GM23248 (cell line): ENCODE results near the gene ALOX12B. TPM values are rescaled to one million over a fixed set of nuclear protein-coding genes. Genes with fewer than 3 reads are reported as not detected.
"Not testable (repeated sequence)": the region's sequence is repeated elsewhere in the genome, so short reads cannot be mapped to it uniquely, and the experiment has no call there.

ENCODE experiments used
- DNase-seq: peaks from one replicate; pipeline ENCODE4 v3.0.0-alpha.2; 2015
- H2AFZ ChIP-seq: fragments of 200-600 bp; sonication (generic); 2 replicates; pipeline ENCODE4 v1.6.1; 2016; ENCODE audit warnings: antibody characterized with exemption
- H3F3A ChIP-seq: fragments of 200-600 bp; sonication (generic); 2 replicates; pipeline ENCODE4 v1.6.1; 2016; ENCODE audit warnings: mild to moderate bottlenecking, antibody characterized with exemption, mixed run types; ENCODE audit not compliant: insufficient read depth
- H3K27ac ChIP-seq: fragments of 200-600 bp; sonication (generic); 2 replicates; pipeline ENCODE4 v1.5.1; 2016; ENCODE audit warnings: mild to moderate bottlenecking
- H3K27me3 ChIP-seq: fragments of 200-600 bp; sonication (generic); replicated peaks from 2 replicates; pipeline ENCODE4 v1.6.1; 2016; ENCODE audit warnings: mild to moderate bottlenecking; ENCODE audit not compliant: insufficient read depth
- H3K36me3 ChIP-seq: fragments of 200-600 bp; sonication (generic); 2 replicates; pipeline ENCODE4 v1.6.1; 2016; ENCODE audit warnings: low read depth, mild to moderate bottlenecking
- H3K4me1 ChIP-seq: fragments of 200-600 bp; sonication (generic); 2 replicates; pipeline ENCODE4 v1.6.1; 2016; ENCODE audit warnings: mild to moderate bottlenecking; ENCODE audit not compliant: insufficient read depth
- H3K4me2 ChIP-seq: fragments of 200-600 bp; sonication (generic); one replicate; pipeline ENCODE4 v1.6.1; 2016; ENCODE audit warnings: mild to moderate bottlenecking; ENCODE audit not compliant: unreplicated experiment
- H3K4me3 ChIP-seq: fragments of 200-600 bp; sonication (generic); 2 replicates; pipeline ENCODE4 v1.5.1; 2016; ENCODE audit warnings: mild to moderate bottlenecking
- H3K79me2 ChIP-seq: fragments of 200-600 bp; sonication (generic); 2 replicates; pipeline ENCODE4 v1.6.1; 2016; ENCODE audit warnings: mild to moderate bottlenecking; ENCODE audit not compliant: insufficient read depth
- H3K9ac ChIP-seq: fragments of 200-600 bp; sonication (generic); 2 replicates; pipeline ENCODE4 v1.6.1; 2016; ENCODE audit warnings: mild to moderate bottlenecking
- H3K9me2 ChIP-seq: fragments of 200-600 bp; sonication (generic); 2 replicates; pipeline ENCODE4 v1.6.1; 2016; ENCODE audit warnings: mixed run types, mild to moderate bottlenecking, moderate library complexity; ENCODE audit not compliant: insufficient read depth
- H3K9me3 ChIP-seq: fragments of 200-600 bp; sonication (generic); one replicate; pipeline ENCODE4 v1.6.1; 2017; ENCODE audit warnings: low read depth
- H4K20me1 ChIP-seq: fragments of 200-600 bp; sonication (generic); 2 replicates; pipeline ENCODE4 v1.6.0; 2016; ENCODE audit not compliant: insufficient read depth
- EZH2 ChIP-seq: fragments of 200-600 bp; sonication (generic); IDR thresholded peaks from 2 replicates; pipeline ENCODE4 v1.6.1; 2018; ENCODE audit warnings: antibody characterized with exemption, mild to moderate bottlenecking; ENCODE audit not compliant: insufficient read depth, poor library complexity, severe bottlenecking
- EZH2phosphoT487 ChIP-seq: fragments of 200-600 bp; sonication (generic); IDR thresholded peaks from 2 replicates; pipeline ENCODE4 v1.6.1; 2018; ENCODE audit warnings: antibody characterized with exemption, moderate library complexity, mild to moderate bottlenecking, low read depth; ENCODE audit not compliant: insufficient read depth
- WGBS, 2 experiments: methylation state at CpG; one replicate each; pipeline ENCODE4 v1.1.6; 2015 to 2017; ENCODE audit warnings: low lambda C conversion rate in 2 of 2, low coverage in 1 of 2; ENCODE audit errors: missing lambda C conversion rate in 2 of 2; 5-methylcytosine and 5-hydroxymethylcytosine counted together
- in situ Hi-C: fragments of 300-500 bp; cut with MboI; formaldehyde crosslinking; loops from 2 replicates; pipeline ENCODE4 v1.15.0; 2020
- polyA plus RNA-seq: library from polyadenylated mRNA; unstranded; fragments of >200 nt; fragmentation: Nextera tagmentation; extraction: Ambion mirVana; gene quantifications from 2 replicates; pipeline ENCODE4 v1.2.1, GENCODE V29; 2016
- total RNA-seq: library from RNA; depleted of rRNA; stranded (reverse); fragments of >200 nt; shearing (Covaris generic); gene quantifications from 2 replicates; pipeline ENCODE4 v1.2.3, GENCODE V29; 2014

ALOX12B gene
- total and polyA plus RNA-seq, 2 experiments from 2014 or later = not detected

DNA sequence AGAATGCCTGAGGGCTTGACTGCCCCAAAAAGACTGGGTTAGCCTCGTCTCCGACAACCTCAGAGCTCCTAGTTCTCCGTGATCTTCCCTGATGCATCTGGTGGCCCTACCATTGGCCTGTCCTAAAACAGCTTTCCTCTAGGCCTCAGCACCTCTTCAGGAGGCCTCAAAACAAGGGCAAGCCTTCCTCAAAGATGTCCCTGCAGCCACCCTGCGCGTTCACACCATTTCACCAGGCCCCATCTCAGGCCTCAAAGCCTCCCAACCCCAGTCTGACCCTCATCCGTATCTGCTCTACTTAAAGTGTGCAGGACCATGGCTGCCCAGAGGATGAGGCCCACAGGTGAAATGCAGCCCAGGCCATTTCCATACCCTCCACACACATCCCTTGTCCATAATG lies 23.4 kb upstream of the ALOX12B start:
- in situ Hi-C loops = no loop called here
- TF ChIP-seq EZH2phosphoT487 = no peak
- TF ChIP-seq EZH2 = no peak
- WGBS, 2 experiments = 89 to 93% methylated on average over 6 of the region's 6 CpGs

DNA sequence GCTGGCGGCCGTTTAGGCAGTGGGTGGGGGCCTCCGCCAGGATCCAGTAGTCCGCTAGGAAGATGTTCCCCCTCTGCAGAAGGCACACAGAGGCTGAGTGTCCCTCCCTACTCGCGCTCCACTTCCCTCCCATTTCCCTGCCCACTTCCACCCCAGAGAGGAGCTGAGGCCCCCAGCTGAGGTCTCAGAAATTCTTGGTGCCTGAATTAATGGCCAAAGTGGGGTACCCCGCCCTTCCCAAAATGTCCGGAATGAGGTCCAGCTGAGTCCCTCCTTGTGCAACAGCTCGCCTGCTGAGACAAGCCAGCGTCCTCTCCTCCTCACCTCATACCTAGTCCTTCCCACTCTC lies 22.9 kb upstream of the ALOX12B start:
- Histone ChIP-seq H4K20me1 (no peaks in the 10 kb centered on the region), H3K79me2 (no peaks in the 10 kb centered on the region), H3F3A (peaks cover under 1% of the 10 kb centered on the region; the same call in 1 of the 2 replicates), H3K4me1 (peaks cover 3% of the 10 kb centered on the region; the same call in 1 of the 2 replicates), H3K36me3 (no peaks in the 10 kb centered on the region), H2AFZ (no peak overlapping the region), H3K9ac (no peak overlapping the region), H3K9me3 (no peaks in the 10 kb centered on the region), H3K4me3 (peak overlapping the region; percentile 42), H3K27me3 (peaks cover 37% of the 10 kb centered on the region), H3K4me2 (no peak overlapping the region), H3K27ac (no peak overlapping the region), H3K9me2 (no peaks in the 10 kb centered on the region)
- in situ Hi-C loops = no loop called here
- 27 to 36% methylated on average over 8 to 10 of the region's 10 CpGs for WGBS, 2 experiments
- DNase-seq = no peak
- TF ChIP-seq EZH2phosphoT487 (no peak), EZH2 (no peak)

More for the DNA sequence above, 23.4 kb upstream of the ALOX12B start:
- Histone ChIP-seq H3K4me1 (peaks cover 3% of the 10 kb centered on the region; the same call in 1 of the 2 replicates), H3K36me3 (no peaks in the 10 kb centered on the region), H3K27me3 (peaks cover 37% of the 10 kb centered on the region), H3F3A (no peaks in the 10 kb centered on the region), H3K9me2 (no peaks in the 10 kb centered on the region), H3K4me3 (no peak overlapping the region), H3K9me3 (no peaks in the 10 kb centered on the region), H3K9ac (no peak overlapping the region), H4K20me1 (no peaks in the 10 kb centered on the region), H3K27ac (no peak overlapping the region), H2AFZ (no peak overlapping the region), H3K79me2 (no peaks in the 10 kb centered on the region), H3K4me2 (no peak overlapping the region)
- no peak for DNase-seq

- Histone ChIP-seq H4K20me1 (no peaks in the 10 kb centered on the region), H3K4me1 (peaks cover 3% of the 10 kb centered on the region; the same call in 1 of the 2 replicates), H3K27ac (no peak overlapping the region), H3K4me3 (peak overlapping the region; percentile 42), H3K9me3 (no peaks in the 10 kb centered on the region), H2AFZ (no peak overlapping the region), H3K4me2 (peak overlapping the region; percentile 59), H3K27me3 (peaks cover 32% of the 10 kb centered on the region), H3K79me2 (no peaks in the 10 kb centered on the region), H3K36me3 (no peaks in the 10 kb centered on the region), H3K9ac (no peak overlapping the region), H3F3A (peaks cover 3% of the 10 kb centered on the region; the same call in 1 of the 2 replicates), H3K9me2 (no peaks in the 10 kb centered on the region)
- TF ChIP-seq EZH2 (no peak), EZH2phosphoT487 (no peak)
- 2 to 4% methylated on average over 39 to 63 of the region's 63 CpGs for WGBS, 2 experiments
- DNase-seq = peak; percentile 61
- in situ Hi-C loops = no loop called here
Measured at GRCh38 chr17:8109661-8110455, 22.3 kb upstream of the ALOX12B start.

DNA sequence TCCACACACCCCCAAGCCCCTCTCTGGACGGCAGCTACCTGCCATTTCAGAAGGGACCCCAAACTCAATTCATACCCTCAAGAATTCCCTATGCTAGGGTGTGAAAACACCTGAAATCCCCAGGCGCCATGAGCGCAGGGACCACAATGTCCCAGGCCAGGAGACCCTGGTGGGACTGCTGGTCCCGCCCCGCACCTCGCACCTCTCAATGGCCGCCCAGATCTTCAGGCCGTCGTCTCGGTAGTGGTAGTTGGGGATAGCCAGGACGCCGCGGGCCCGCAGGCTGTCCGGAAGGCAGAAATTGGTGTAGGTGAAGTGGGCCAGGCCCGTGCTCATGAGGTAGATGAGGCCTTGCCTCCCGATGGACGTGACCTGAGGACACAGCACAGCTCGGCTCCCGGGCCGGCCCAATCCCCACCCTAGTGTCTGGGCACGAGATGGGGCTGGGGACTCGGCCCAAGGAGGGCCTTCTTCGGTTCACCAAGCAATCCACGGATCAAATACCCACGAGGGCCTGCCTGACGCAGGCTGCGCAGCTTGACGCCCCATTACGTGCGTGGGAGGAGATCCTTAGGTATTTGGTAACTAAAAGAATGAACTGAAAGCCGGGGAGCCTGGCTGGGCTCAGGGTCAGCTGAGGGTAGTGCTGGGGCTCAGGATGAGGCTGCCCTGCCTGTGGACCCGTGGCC lies 21.6 kb upstream of the ALOX12B start:
- WGBS, 2 experiments = 83 to 87% methylated on average over 32 to 33 of the region's 33 CpGs
- Histone ChIP-seq H3F3A (peaks cover 3% of the 10 kb centered on the region; the same call in 1 of the 2 replicates), H2AFZ (no peak overlapping the region), H3K36me3 (no peaks in the 10 kb centered on the region), H3K27me3 (peaks cover 26% of the 10 kb centered on the region), H3K4me2 (no peak overlapping the region), H3K4me1 (peaks cover 3% of the 10 kb centered on the region; the same call in 1 of the 2 replicates), H3K79me2 (no peaks in the 10 kb centered on the region), H4K20me1 (no peaks in the 10 kb centered on the region), H3K9me3 (no peaks in the 10 kb centered on the region), H3K9ac (no peak overlapping the region), H3K27ac (no peak overlapping the region), H3K4me3 (no peak overlapping the region), H3K9me2 (no peaks in the 10 kb centered on the region)
- DNase-seq = no peak
- in situ Hi-C loops = no loop called here
- no peak for TF ChIP-seq EZH2
- TF ChIP-seq EZH2phosphoT487 = no peak

- H3K79me2 ChIP-seq, H3K9ac ChIP-seq, in situ Hi-C loops, H4K20me1 ChIP-seq, H3K9me2 ChIP-seq, H3K4me1 ChIP-seq, H2AFZ ChIP-seq, H3K4me3 ChIP-seq, H3K9me3 ChIP-seq, H3K27ac ChIP-seq, H3K36me3 ChIP-seq, DNase-seq, H3F3A ChIP-seq, H3K4me2 ChIP-seq: not testable (repeated sequence)
- peaks cover 14% of the 10 kb centered on the region; the same call in 1 of the 2 replicates for H3K27me3 ChIP-seq
- 79 to 86% methylated on average over 4 of the region's 4 CpGs for WGBS, 2 experiments
Measured at GRCh38 chr17:8106980-8107379, 19.5 kb upstream of the ALOX12B start.
